ENCODE measurements around the gene CDC14B. TPM values are rescaled to one million over a fixed set of nuclear protein-coding genes. Genes with fewer than 3 reads are reported as not detected.

The CDC14B gene
- total RNA-seq, 1 experiment from 2014 or later: 28.4 TPM

GRCh38 chr9:96476591-96476990 is 143.1 kb downstream of the CDC14B start:
- no peak overlapping the region for H3K4ac ChIP-seq (ENCODE audit: low read depth, low read length)
- H3K79me1 ChIP-seq (ENCODE audit: insufficient read depth, low read depth, low read length, poor library complexity, severe bottlenecking): no peaks in the 10 kb centered on the region
- H3K27ac Mint-ChIP-seq: no peak overlapping the region
- H3K9me3 ChIP-seq (ENCODE audit: control insufficient read depth, low read depth, low read length): no peaks in the 10 kb centered on the region
- H3K27ac ChIP-seq (ENCODE audit: insufficient read length, low read depth, low read length): no peak overlapping the region
- no peak overlapping the region for H4K8ac ChIP-seq (replicated peaks; ENCODE audit: insufficient read length, low read depth, low read length)
- no peak overlapping the region for H2AFZ ChIP-seq (ENCODE audit: low read length)
- H3K56ac ChIP-seq (ENCODE audit: insufficient read length, low read depth, low read length): no peak overlapping the region
- H3K9ac ChIP-seq (ENCODE audit: extremely low read depth, insufficient read length, low read length): no peak overlapping the region
- H2BK12ac ChIP-seq (ENCODE audit: insufficient read length, low read depth, low read length): no peak overlapping the region
- no peak overlapping the region for H3K4me2 ChIP-seq (ENCODE audit: insufficient read depth, insufficient read length, low read length)
- H3K79me2 ChIP-seq (ENCODE audit: insufficient read depth, low read length): no peaks in the 10 kb centered on the region
- no CpG with 5 or more reads among the region's 5 CpGs for WGBS (ENCODE audit: extremely low coverage, insufficient read length, low lambda C conversion rate)
- H3K14ac ChIP-seq (ENCODE audit: insufficient read depth, low read length): no peak overlapping the region
- DNase-seq: no peak
- no peak overlapping the region for H3K4me3 Mint-ChIP-seq
- H3K23me2 ChIP-seq (ENCODE audit: insufficient read length, low read depth, low read length, poor library complexity, severe bottlenecking): no peaks in the 10 kb centered on the region
- no peaks in the 10 kb centered on the region for H3K27me3 ChIP-seq (ENCODE audit: insufficient read depth, low read length)
- no peaks in the 10 kb centered on the region for H4K20me1 ChIP-seq (ENCODE audit: control insufficient read depth, insufficient read depth, insufficient read length)
- no peaks in the 10 kb centered on the region for H3K9me3 Mint-ChIP-seq
- no peak overlapping the region for H2AK5ac ChIP-seq (ENCODE audit: insufficient read length, low read length)
- peaks cover 2 to 5% (median 5%) of the 10 kb centered on the region in 3 experiments; a peak in 6 of 7 replicates for H3K36me3 Mint-ChIP-seq (ENCODE audit: insufficient read depth in 1 of 3, low read depth in 3 of 3)
- no peak overlapping the region for H4K91ac ChIP-seq (ENCODE audit: insufficient read length, low read depth, low read length)
- no peak overlapping the region for H3T11ph ChIP-seq (ENCODE audit: low read length)
- no peaks in the 10 kb centered on the region for H3K4me1 Mint-ChIP-seq
- H3K4me1 ChIP-seq (ENCODE audit: insufficient read depth, low read length): no peaks in the 10 kb centered on the region
- H2BK5ac ChIP-seq (ENCODE audit: insufficient read length, low read length): no peak overlapping the region
- no peak overlapping the region for H2BK15ac ChIP-seq (ENCODE audit: low read depth, low read length)
- H3K27me3 Mint-ChIP-seq (ENCODE audit: low read depth): no peaks in the 10 kb centered on the region
- no peak overlapping the region for H4K5ac ChIP-seq (ENCODE audit: insufficient read length, low read depth, low read length)
- no peak overlapping the region for H3K23ac ChIP-seq (ENCODE audit: insufficient read length, low read depth, low read length)
- H2BK120ac ChIP-seq (ENCODE audit: low read depth, low read length, poor library complexity, severe bottlenecking): no peak overlapping the region
- no peak overlapping the region for H3K18ac ChIP-seq (ENCODE audit: insufficient read length, low read depth, low read length)
- TF ChIP-seq CTCF (conservative IDR thresholded peaks at IDR 0.05): no peak
- no peak overlapping the region for H2BK20ac ChIP-seq (ENCODE audit: low read depth, low read length, poor library complexity, severe bottlenecking)
